Neural cell (in vitro differentiated cells): ENCODE data around the gene CIRBP.

ENCODE experiments used
- CTCF ChIP-seq: fragments of 450-650 bp; IDR thresholded peaks from 2 replicates; pipeline ENCODE4 v1.5.1; 2014; ENCODE audit warnings: antibody characterized with exemption, mild to moderate bottlenecking, moderate library complexity; ENCODE audit not compliant: poor library complexity, severe bottlenecking
- EP300 ChIP-seq: fragments of 450-650 bp; conservative IDR thresholded peaks from 2 replicates; pipeline ENCODE4 v1.6.1; 2014; ENCODE audit warnings: antibody characterized with exemption, mild to moderate bottlenecking, moderate library complexity; ENCODE audit not compliant: poor library complexity, severe bottlenecking
- EZH2 ChIP-seq: fragments of 200-600, 300-800 bp; shearing (Covaris generic), sonication (generic); IDR thresholded peaks from 2 replicates; pipeline ENCODE4 v1.6.1; 2014; ENCODE audit warnings: antibody characterized with exemption, low read length, borderline replicate concordance, mild to moderate bottlenecking; ENCODE audit not compliant: insufficient read depth, poor library complexity, severe bottlenecking
- MXI1 ChIP-seq: fragments of 450-650 bp; conservative IDR thresholded peaks from 2 replicates; pipeline ENCODE4 v1.6.1; 2014; ENCODE audit warnings: antibody characterized with exemption, mild to moderate bottlenecking; ENCODE audit not compliant: poor library complexity, severe bottlenecking
- POLR2AphosphoS5 ChIP-seq: IDR thresholded peaks from 2 replicates; pipeline ENCODE4 v1.6.1; 2012
- RAD21 ChIP-seq: fragments of 450-650 bp; conservative IDR thresholded peaks from 2 replicates; pipeline ENCODE4 v1.6.1; 2014; ENCODE audit warnings: antibody characterized with exemption, mild to moderate bottlenecking, moderate library complexity
- REST ChIP-seq: IDR thresholded peaks from 2 replicates; pipeline ENCODE4 v1.6.1; 2012; ENCODE audit warnings: borderline replicate concordance
- TAF1 ChIP-seq: IDR thresholded peaks from 2 replicates; pipeline ENCODE4 v1.6.1; 2012; ENCODE audit warnings: low read depth

DNA sequence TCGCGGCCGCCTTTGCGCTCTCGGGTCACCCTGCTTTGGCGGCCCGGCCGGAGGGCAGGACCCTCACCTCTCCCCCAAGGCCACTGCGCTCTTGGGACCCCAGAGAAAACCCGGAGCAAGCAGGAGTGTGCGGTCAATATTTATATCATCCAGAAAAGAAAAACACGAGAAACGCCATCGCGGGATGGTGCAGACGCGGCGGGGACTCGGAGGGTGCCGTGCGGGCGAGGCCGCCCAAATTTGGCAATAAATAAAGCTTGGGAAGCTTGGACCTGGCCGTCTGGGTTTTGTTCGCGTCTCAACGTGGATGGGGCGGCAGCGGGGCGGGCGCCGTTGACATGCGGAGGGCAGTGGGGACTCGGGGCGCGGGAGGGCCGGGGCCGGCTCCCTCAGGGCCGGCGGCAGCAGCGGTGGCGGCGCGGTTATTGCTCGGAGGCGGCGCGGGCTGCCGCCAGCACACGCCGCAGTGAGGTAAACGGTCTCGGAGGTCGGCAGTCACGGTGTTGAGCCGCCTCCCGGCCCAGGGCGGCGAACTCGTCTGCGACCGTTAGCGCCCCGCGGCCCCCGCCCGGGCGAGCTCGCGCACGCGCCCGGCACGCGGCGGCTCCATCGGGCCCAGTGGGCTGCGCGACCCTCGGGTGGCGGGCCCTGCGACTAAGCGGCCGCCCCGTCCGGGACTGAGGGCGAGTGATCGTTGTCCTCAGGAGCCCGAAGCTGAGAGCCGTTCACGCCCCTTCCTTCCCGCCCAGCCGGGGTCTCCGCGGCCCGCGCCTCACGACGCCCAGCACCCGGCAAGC lies 40.8 kb upstream of the CIRBP start:
- TF ChIP-seq CTCF (no peak), MXI1 (no peak), RAD21 (no peak), REST (no peak), EP300 (no peak), EZH2 (no peak), POLR2AphosphoS5 (no peak), TAF1 (no peak)
